GM23338 (cell line): ENCODE measurements around the gene TEKTIP1. TPM values are rescaled to one million over a fixed set of nuclear protein-coding genes. Genes with fewer than 3 reads are reported as not detected.
A peak's percentile ranks its signal among the peaks of the same experiment; 100 is the strongest.

Source experiments
- ATAC-seq: fragments of 200-7000 bp; cut with Tn5 transposase; 3 replicates; pipeline ENCODE4 v1.9.1; 2020
- DNase-seq: peaks from one replicate; pipeline ENCODE4 v3.0.0-alpha.2; 2015; ENCODE audit warnings: low spot score
- H2AFZ ChIP-seq: fragments of 200-600 bp; sonication (generic); 2 replicates; pipeline ENCODE4 v1.8.0; 2016; ENCODE audit warnings: antibody characterized with exemption, mild to moderate bottlenecking, moderate library complexity
- H3F3A ChIP-seq: fragments of 200-600 bp; sonication (generic); replicated peaks from 2 replicates; pipeline ENCODE4 v1.8.0; 2017; ENCODE audit warnings: antibody characterized with exemption, mixed run types, low read depth
- H3K27ac ChIP-seq: fragments of 200-600 bp; sonication (generic); 2 replicates; pipeline ENCODE4 v1.6.1; 2016; ENCODE audit warnings: low read depth
- H3K27me3 ChIP-seq: fragments of 200-600 bp; sonication (generic); 2 replicates; pipeline ENCODE4 v1.8.0; 2016; ENCODE audit warnings: mild to moderate bottlenecking, mixed run types, moderate library complexity; ENCODE audit not compliant: insufficient read depth
- H3K36me3 ChIP-seq: fragments of 200-600 bp; sonication (generic); 2 replicates; pipeline ENCODE4 v1.8.0; 2016; ENCODE audit warnings: mild to moderate bottlenecking; ENCODE audit not compliant: insufficient read depth
- H3K4me1 ChIP-seq: fragments of 200-600 bp; sonication (generic); 2 replicates; pipeline ENCODE4 v1.8.0; 2016; ENCODE audit warnings: mild to moderate bottlenecking, moderate library complexity; ENCODE audit not compliant: insufficient read depth
- H3K4me2 ChIP-seq: fragments of 200-600 bp; sonication (generic); 2 replicates; pipeline ENCODE4 v1.7.1; 2017; ENCODE audit warnings: mixed run types
- H3K4me3 ChIP-seq: fragments of 200-600 bp; sonication (generic); 2 replicates; pipeline ENCODE4 v1.6.1; 2016; ENCODE audit warnings: mixed run types
- H3K79me2 ChIP-seq: fragments of 200-600 bp; sonication (generic); replicated peaks from 2 replicates; pipeline ENCODE4 v1.8.0; 2017; ENCODE audit warnings: mild to moderate bottlenecking; ENCODE audit not compliant: insufficient read depth
- H3K9me2 ChIP-seq: fragments of 200-600 bp; sonication (generic); 2 replicates; pipeline ENCODE4 v1.8.0; 2017; ENCODE audit not compliant: insufficient read depth
- H4K20me1 ChIP-seq: fragments of 200-600 bp; sonication (generic); replicated peaks from 2 replicates; pipeline ENCODE4 v1.8.0; 2017; ENCODE audit warnings: mild to moderate bottlenecking; ENCODE audit not compliant: insufficient read depth
- H3K27ac Mint-ChIP-seq: 2 replicates; pipeline ENCODE4 v1.8.0; 2020; ENCODE audit warnings: inconsistent platforms, mild to moderate bottlenecking, moderate library complexity, mixed read lengths
- H3K27me3 Mint-ChIP-seq: 3 replicates; pipeline ENCODE4 v1.8.0; 2022; ENCODE audit warnings: low read depth, mild to moderate bottlenecking, moderate library complexity, mixed read lengths, inconsistent platforms; ENCODE audit not compliant: insufficient read depth, poor library complexity
- H3K36me3 Mint-ChIP-seq: 3 replicates; pipeline ENCODE4 v1.8.0; 2021; ENCODE audit warnings: low read depth, mild to moderate bottlenecking, inconsistent platforms, moderate library complexity, mixed read lengths
- H3K4me1 Mint-ChIP-seq: 3 replicates; pipeline ENCODE4 v1.8.0; 2020; ENCODE audit warnings: mild to moderate bottlenecking, inconsistent platforms, mixed read lengths
- H3K4me3 Mint-ChIP-seq: 3 replicates; pipeline ENCODE4 v1.8.0; 2021; ENCODE audit warnings: moderate library complexity, mild to moderate bottlenecking, inconsistent platforms, mixed read lengths
- H3K9me3 Mint-ChIP-seq: 3 replicates; pipeline ENCODE4 v1.8.0; 2020; ENCODE audit warnings: moderate library complexity, mild to moderate bottlenecking, inconsistent platforms, mixed read lengths
- CREB1 ChIP-seq: fragments of 250-450 bp; sonication (Bioruptor Pico); IDR thresholded peaks from 2 replicates; pipeline ENCODE4 v1.5.0; 2020; ENCODE audit warnings: low read depth, mild to moderate bottlenecking, moderate library complexity
- NANOG ChIP-seq: IDR thresholded peaks from 2 replicates; pipeline ENCODE4 v1.6.1; 2016; ENCODE audit warnings: antibody characterized with exemption, borderline replicate concordance
- STAT1 ChIP-seq: IDR thresholded peaks from one replicate; pipeline ENCODE4 v1.6.1; 2016; ENCODE audit warnings: antibody characterized with exemption; ENCODE audit not compliant: unreplicated experiment
- polyA plus RNA-seq: library from polyadenylated mRNA; unstranded; fragments of >200 nt; fragmentation: Nextera tagmentation; extraction: Ambion mirVana; gene quantifications from 2 replicates; pipeline ENCODE4 v1.2.1, GENCODE V29; 2016
- total RNA-seq: library from RNA; depleted of rRNA; stranded (reverse); fragments of >200 nt; shearing (Covaris generic); gene quantifications from 2 replicates; pipeline ENCODE4 v1.2.3, GENCODE V29; 2014
- TF ChIP-seq, protein P1 (sequence below): IDR thresholded peaks from 2 replicates; pipeline ENCODE4 v1.6.1; 2016; ENCODE audit warnings: antibody characterized with exemption
- TF ChIP-seq, protein P2 (sequence below): fragments of 250-450 bp; sonication (Bioruptor Pico); IDR thresholded peaks from 2 replicates; pipeline ENCODE4 v1.5.0; 2020; ENCODE audit warnings: mild to moderate bottlenecking, moderate library complexity
- TF ChIP-seq, protein P3 (sequence below), 2 experiments: fragments of 200-600 bp in 1 of 2; sonication (generic) in 1 of 2; conservative IDR thresholded peaks; 2 replicates each; pipeline versions ENCODE4 v1.5.1 to v1.6.1; 2016 to 2017; ENCODE audit warnings: antibody characterized with exemption in 2 of 2, low read depth in 2 of 2, mild to moderate bottlenecking in 2 of 2, moderate library complexity in 1 of 2

TEKTIP1 gene
- total and polyA plus RNA-seq, 2 experiments from 2014 or later = not detected

DNA sequence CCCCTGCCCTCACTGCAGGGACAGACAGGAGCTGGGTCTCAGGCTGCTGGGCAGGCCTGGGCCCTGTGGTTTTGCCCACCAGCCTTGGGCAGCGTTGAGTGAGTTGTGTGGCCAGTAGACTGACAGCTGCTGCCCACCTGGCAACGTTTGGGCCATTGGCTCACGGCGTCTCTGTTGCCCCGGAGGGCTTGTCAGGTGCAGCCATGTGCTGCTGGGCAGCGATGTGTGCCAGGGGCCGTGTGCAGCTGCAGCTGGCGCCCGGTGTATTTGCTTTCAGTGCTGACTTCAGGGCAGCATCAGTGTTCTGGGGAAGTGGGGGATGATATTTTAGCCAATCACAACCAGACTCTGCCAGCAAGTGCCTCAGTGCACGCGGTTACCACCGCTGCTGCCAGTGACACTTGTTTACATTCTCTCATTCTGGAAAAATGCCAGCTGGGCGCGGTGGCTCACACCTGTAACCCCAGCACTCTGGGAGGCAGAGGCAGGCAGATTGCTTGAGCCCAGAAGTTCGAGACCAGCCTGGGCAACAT, 22.2 kb upstream of the TEKTIP1 start:
- Histone ChIP-seq H3K27ac (no peak overlapping the region), H3K36me3 (no peaks in the 10 kb centered on the region), H3K27me3 (no peaks in the 10 kb centered on the region), H4K20me1 (no peaks in the 10 kb centered on the region; the same call in 1 of the 2 replicates), H3K4me3 (no peak overlapping the region), H3K4me1 (peaks cover 29% of the 10 kb centered on the region), H3K4me2 (no peak overlapping the region), H2AFZ (no peak overlapping the region), H3K9me2 (no peaks in the 10 kb centered on the region), H3K79me2 (peaks cover 61% of the 10 kb centered on the region), H3F3A (no peaks in the 10 kb centered on the region)
- Mint-ChIP-seq H3K27ac (0 out of 2 replicates have a peak overlapping the region, but pooled peaks have one; percentile 31), H3K27me3 (peaks cover 13% of the 10 kb centered on the region), H3K9me3 (no peaks in the 10 kb centered on the region; the same call in 2 of the 3 replicates), H3K4me1 (peaks cover 43% of the 10 kb centered on the region), H3K36me3 (peaks cover 6% of the 10 kb centered on the region), H3K4me3 (no peak overlapping the region)
- DNase-seq (no peak), ATAC-seq (no peak)
- no peak for TF ChIP-seq STAT1
- TF ChIP-seq, protein P1, sequence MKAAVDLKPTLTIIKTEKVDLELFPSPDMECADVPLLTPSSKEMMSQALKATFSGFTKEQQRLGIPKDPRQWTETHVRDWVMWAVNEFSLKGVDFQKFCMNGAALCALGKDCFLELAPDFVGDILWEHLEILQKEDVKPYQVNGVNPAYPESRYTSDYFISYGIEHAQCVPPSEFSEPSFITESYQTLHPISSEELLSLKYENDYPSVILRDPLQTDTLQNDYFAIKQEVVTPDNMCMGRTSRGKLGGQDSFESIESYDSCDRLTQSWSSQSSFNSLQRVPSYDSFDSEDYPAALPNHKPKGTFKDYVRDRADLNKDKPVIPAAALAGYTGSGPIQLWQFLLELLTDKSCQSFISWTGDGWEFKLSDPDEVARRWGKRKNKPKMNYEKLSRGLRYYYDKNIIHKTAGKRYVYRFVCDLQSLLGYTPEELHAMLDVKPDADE = no peak
- no peak for TF ChIP-seq CREB1 (CRISPR knock-in tag)
- TF ChIP-seq NANOG = no peak
- TF ChIP-seq, protein P2, sequence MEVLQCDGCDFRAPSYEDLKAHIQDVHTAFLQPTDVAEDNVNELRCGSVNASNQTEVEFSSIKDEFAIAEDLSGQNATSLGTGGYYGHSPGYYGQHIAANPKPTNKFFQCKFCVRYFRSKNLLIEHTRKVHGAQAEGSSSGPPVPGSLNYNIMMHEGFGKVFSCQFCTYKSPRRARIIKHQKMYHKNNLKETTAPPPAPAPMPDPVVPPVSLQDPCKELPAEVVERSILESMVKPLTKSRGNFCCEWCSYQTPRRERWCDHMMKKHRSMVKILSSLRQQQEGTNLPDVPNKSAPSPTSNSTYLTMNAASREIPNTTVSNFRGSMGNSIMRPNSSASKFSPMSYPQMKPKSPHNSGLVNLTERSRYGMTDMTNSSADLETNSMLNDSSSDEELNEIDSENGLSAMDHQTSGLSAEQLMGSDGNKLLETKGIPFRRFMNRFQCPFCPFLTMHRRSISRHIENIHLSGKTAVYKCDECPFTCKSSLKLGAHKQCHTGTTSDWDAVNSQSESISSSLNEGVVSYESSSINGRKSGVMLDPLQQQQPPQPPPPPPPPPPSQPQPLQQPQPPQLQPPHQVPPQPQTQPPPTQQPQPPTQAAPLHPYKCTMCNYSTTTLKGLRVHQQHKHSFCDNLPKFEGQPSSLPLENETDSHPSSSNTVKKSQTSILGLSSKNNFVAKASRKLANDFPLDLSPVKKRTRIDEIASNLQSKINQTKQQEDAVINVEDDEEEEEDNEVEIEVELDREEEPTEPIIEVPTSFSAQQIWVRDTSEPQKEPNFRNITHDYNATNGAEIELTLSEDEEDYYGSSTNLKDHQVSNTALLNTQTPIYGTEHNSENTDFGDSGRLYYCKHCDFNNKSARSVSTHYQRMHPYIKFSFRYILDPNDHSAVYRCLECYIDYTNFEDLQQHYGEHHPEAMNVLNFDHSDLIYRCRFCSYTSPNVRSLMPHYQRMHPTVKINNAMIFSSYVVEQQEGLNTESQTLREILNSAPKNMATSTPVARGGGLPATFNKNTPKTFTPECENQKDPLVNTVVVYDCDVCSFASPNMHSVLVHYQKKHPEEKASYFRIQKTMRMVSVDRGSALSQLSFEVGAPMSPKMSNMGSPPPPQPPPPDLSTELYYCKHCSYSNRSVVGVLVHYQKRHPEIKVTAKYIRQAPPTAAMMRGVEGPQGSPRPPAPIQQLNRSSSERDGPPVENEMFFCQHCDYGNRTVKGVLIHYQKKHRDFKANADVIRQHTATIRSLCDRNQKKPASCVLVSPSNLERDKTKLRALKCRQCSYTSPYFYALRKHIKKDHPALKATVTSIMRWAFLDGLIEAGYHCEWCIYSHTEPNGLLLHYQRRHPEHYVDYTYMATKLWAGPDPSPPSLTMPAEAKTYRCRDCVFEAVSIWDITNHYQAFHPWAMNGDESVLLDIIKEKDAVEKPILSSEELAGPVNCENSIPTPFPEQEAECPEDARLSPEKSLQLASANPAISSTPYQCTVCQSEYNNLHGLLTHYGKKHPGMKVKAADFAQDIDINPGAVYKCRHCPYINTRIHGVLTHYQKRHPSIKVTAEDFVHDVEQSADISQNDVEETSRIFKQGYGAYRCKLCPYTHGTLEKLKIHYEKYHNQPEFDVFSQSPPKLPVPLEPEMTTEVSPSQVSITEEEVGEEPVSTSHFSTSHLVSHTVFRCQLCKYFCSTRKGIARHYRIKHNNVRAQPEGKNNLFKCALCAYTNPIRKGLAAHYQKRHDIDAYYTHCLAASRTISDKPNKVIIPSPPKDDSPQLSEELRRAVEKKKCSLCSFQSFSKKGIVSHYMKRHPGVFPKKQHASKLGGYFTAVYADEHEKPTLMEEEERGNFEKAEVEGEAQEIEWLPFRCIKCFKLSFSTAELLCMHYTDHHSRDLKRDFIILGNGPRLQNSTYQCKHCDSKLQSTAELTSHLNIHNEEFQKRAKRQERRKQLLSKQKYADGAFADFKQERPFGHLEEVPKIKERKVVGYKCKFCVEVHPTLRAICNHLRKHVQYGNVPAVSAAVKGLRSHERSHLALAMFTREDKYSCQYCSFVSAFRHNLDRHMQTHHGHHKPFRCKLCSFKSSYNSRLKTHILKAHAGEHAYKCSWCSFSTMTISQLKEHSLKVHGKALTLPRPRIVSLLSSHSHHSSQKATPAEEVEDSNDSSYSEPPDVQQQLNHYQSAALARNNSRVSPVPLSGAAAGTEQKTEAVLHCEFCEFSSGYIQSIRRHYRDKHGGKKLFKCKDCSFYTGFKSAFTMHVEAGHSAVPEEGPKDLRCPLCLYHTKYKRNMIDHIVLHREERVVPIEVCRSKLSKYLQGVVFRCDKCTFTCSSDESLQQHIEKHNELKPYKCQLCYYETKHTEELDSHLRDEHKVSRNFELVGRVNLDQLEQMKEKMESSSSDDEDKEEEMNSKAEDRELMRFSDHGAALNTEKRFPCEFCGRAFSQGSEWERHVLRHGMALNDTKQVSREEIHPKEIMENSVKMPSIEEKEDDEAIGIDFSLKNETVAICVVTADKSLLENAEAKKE (CRISPR knock-in tag) = no peak
- TF ChIP-seq, protein P3, sequence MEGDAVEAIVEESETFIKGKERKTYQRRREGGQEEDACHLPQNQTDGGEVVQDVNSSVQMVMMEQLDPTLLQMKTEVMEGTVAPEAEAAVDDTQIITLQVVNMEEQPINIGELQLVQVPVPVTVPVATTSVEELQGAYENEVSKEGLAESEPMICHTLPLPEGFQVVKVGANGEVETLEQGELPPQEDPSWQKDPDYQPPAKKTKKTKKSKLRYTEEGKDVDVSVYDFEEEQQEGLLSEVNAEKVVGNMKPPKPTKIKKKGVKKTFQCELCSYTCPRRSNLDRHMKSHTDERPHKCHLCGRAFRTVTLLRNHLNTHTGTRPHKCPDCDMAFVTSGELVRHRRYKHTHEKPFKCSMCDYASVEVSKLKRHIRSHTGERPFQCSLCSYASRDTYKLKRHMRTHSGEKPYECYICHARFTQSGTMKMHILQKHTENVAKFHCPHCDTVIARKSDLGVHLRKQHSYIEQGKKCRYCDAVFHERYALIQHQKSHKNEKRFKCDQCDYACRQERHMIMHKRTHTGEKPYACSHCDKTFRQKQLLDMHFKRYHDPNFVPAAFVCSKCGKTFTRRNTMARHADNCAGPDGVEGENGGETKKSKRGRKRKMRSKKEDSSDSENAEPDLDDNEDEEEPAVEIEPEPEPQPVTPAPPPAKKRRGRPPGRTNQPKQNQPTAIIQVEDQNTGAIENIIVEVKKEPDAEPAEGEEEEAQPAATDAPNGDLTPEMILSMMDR (conservative IDR thresholded peaks at IDR 0.05; ENCODE audit: low read depth in 2 of 2) = no peak
